Measurements from ENCODE around the gene TMEM117.

GRCh38 chr12:44377443-44378187 is 541.7 kb downstream of the TMEM117 start:
- TF ChIP-seq CTCF (IDR thresholded peaks at IDR 0.05; ENCODE audit: insufficient read depth, low read depth, low read length) = no peak
- TF ChIP-seq EZH2 (IDR thresholded peaks at IDR 0.05; ENCODE audit: insufficient read depth, low read length) = no peak
